GM23338 (cell line): ENCODE results near the gene CCDC174. TPM values are rescaled to one million over a fixed set of nuclear protein-coding genes. Genes with fewer than 3 reads are reported as not detected.

Experiments
- ATAC-seq: fragments of 200-7000 bp; cut with Tn5 transposase; 3 replicates; pipeline ENCODE4 v1.9.1; 2020
- DNase-seq: peaks from one replicate; pipeline ENCODE4 v3.0.0-alpha.2; 2015; ENCODE audit warnings: low spot score
- H2AFZ ChIP-seq: fragments of 200-600 bp; sonication (generic); 2 replicates; pipeline ENCODE4 v1.8.0; 2016; ENCODE audit warnings: antibody characterized with exemption, mild to moderate bottlenecking, moderate library complexity
- H3F3A ChIP-seq: fragments of 200-600 bp; sonication (generic); replicated peaks from 2 replicates; pipeline ENCODE4 v1.8.0; 2017; ENCODE audit warnings: antibody characterized with exemption, mixed run types, low read depth
- H3K27ac ChIP-seq: fragments of 200-600 bp; sonication (generic); 2 replicates; pipeline ENCODE4 v1.6.1; 2016; ENCODE audit warnings: low read depth
- H3K27me3 ChIP-seq: fragments of 200-600 bp; sonication (generic); 2 replicates; pipeline ENCODE4 v1.8.0; 2016; ENCODE audit warnings: mild to moderate bottlenecking, mixed run types, moderate library complexity; ENCODE audit not compliant: insufficient read depth
- H3K36me3 ChIP-seq: fragments of 200-600 bp; sonication (generic); 2 replicates; pipeline ENCODE4 v1.8.0; 2016; ENCODE audit warnings: mild to moderate bottlenecking; ENCODE audit not compliant: insufficient read depth
- H3K4me1 ChIP-seq: fragments of 200-600 bp; sonication (generic); 2 replicates; pipeline ENCODE4 v1.8.0; 2016; ENCODE audit warnings: mild to moderate bottlenecking, moderate library complexity; ENCODE audit not compliant: insufficient read depth
- H3K4me2 ChIP-seq: fragments of 200-600 bp; sonication (generic); 2 replicates; pipeline ENCODE4 v1.7.1; 2017; ENCODE audit warnings: mixed run types
- H3K4me3 ChIP-seq: fragments of 200-600 bp; sonication (generic); 2 replicates; pipeline ENCODE4 v1.6.1; 2016; ENCODE audit warnings: mixed run types
- H3K79me2 ChIP-seq: fragments of 200-600 bp; sonication (generic); replicated peaks from 2 replicates; pipeline ENCODE4 v1.8.0; 2017; ENCODE audit warnings: mild to moderate bottlenecking; ENCODE audit not compliant: insufficient read depth
- H3K9me2 ChIP-seq: fragments of 200-600 bp; sonication (generic); 2 replicates; pipeline ENCODE4 v1.8.0; 2017; ENCODE audit not compliant: insufficient read depth
- H4K20me1 ChIP-seq: fragments of 200-600 bp; sonication (generic); replicated peaks from 2 replicates; pipeline ENCODE4 v1.8.0; 2017; ENCODE audit warnings: mild to moderate bottlenecking; ENCODE audit not compliant: insufficient read depth
- H3K27ac Mint-ChIP-seq: 2 replicates; pipeline ENCODE4 v1.8.0; 2020; ENCODE audit warnings: inconsistent platforms, mild to moderate bottlenecking, moderate library complexity, mixed read lengths
- H3K27me3 Mint-ChIP-seq: 3 replicates; pipeline ENCODE4 v1.8.0; 2022; ENCODE audit warnings: low read depth, mild to moderate bottlenecking, moderate library complexity, mixed read lengths, inconsistent platforms; ENCODE audit not compliant: insufficient read depth, poor library complexity
- H3K36me3 Mint-ChIP-seq: 3 replicates; pipeline ENCODE4 v1.8.0; 2021; ENCODE audit warnings: low read depth, mild to moderate bottlenecking, inconsistent platforms, moderate library complexity, mixed read lengths
- H3K4me1 Mint-ChIP-seq: 3 replicates; pipeline ENCODE4 v1.8.0; 2020; ENCODE audit warnings: mild to moderate bottlenecking, inconsistent platforms, mixed read lengths
- H3K4me3 Mint-ChIP-seq: 3 replicates; pipeline ENCODE4 v1.8.0; 2021; ENCODE audit warnings: moderate library complexity, mild to moderate bottlenecking, inconsistent platforms, mixed read lengths
- H3K9me3 Mint-ChIP-seq: 3 replicates; pipeline ENCODE4 v1.8.0; 2020; ENCODE audit warnings: moderate library complexity, mild to moderate bottlenecking, inconsistent platforms, mixed read lengths
- CREB1 ChIP-seq: fragments of 250-450 bp; sonication (Bioruptor Pico); IDR thresholded peaks from 2 replicates; pipeline ENCODE4 v1.5.0; 2020; ENCODE audit warnings: low read depth, mild to moderate bottlenecking, moderate library complexity
- ETS1 ChIP-seq: IDR thresholded peaks from 2 replicates; pipeline ENCODE4 v1.6.1; 2016; ENCODE audit warnings: antibody characterized with exemption
- EZH2phosphoT487 ChIP-seq: fragments of 200-600 bp; sonication (generic); IDR thresholded peaks from one replicate; pipeline ENCODE4 v1.8.1; 2018; ENCODE audit warnings: antibody characterized with exemption; ENCODE audit not compliant: unreplicated experiment
- ZNF331 ChIP-seq: fragments of 250-450 bp; sonication (Bioruptor Pico); IDR thresholded peaks from 2 replicates; pipeline ENCODE4 v1.5.0; 2020; ENCODE audit warnings: low read depth, mild to moderate bottlenecking, moderate library complexity
- ZNF462 ChIP-seq: fragments of 250-450 bp; sonication (Bioruptor Pico); IDR thresholded peaks from 2 replicates; pipeline ENCODE4 v1.5.0; 2020; ENCODE audit warnings: mild to moderate bottlenecking, moderate library complexity
- polyA plus RNA-seq: library from polyadenylated mRNA; unstranded; fragments of >200 nt; fragmentation: Nextera tagmentation; extraction: Ambion mirVana; gene quantifications from 2 replicates; pipeline ENCODE4 v1.2.1, GENCODE V29; 2016
- total RNA-seq: library from RNA; depleted of rRNA; stranded (reverse); fragments of >200 nt; shearing (Covaris generic); gene quantifications from 2 replicates; pipeline ENCODE4 v1.2.3, GENCODE V29; 2014
- TF ChIP-seq, protein P1 (sequence below): IDR thresholded peaks from one replicate; pipeline ENCODE4 v1.6.1; 2018; ENCODE audit warnings: antibody characterized with exemption; ENCODE audit not compliant: unreplicated experiment
- TF ChIP-seq, protein P2 (sequence below), 2 experiments: fragments of 200-600 bp in 1 of 2; sonication (generic) in 1 of 2; conservative IDR thresholded peaks; 2 replicates each; pipeline versions ENCODE4 v1.5.1 to v1.6.1; 2016 to 2017; ENCODE audit warnings: antibody characterized with exemption in 2 of 2, low read depth in 2 of 2, mild to moderate bottlenecking in 2 of 2, moderate library complexity in 1 of 2

CCDC174 gene
- total and polyA plus RNA-seq, 2 experiments from 2014 or later: 11.2 to 46.3 TPM

GRCh38 chr3:14634763-14635400, 16.7 kb upstream of the CCDC174 start (continued):
- TF ChIP-seq ZNF462 (CRISPR knock-in tag) (no peak), EZH2phosphoT487 (no peak)

GRCh38 chr3:14636496-14637087, 15.0 kb upstream of the CCDC174 start:
- no peak for DNase-seq
- Histone ChIP-seq H3K4me2 (no peak overlapping the region), H3K27me3 (no peaks in the 10 kb centered on the region), H4K20me1 (no peaks in the 10 kb centered on the region), H3K4me1 (peaks cover 6% of the 10 kb centered on the region), H3K27ac (no peak overlapping the region), H2AFZ (no peak overlapping the region), H3K9me2 (no peaks in the 10 kb centered on the region), H3K4me3 (no peak overlapping the region), H3F3A (no peaks in the 10 kb centered on the region), H3K36me3 (no peaks in the 10 kb centered on the region), H3K79me2 (no peaks in the 10 kb centered on the region)
- Mint-ChIP-seq H3K36me3 (no peaks in the 10 kb centered on the region), H3K4me3 (no peak overlapping the region), H3K9me3 (no peaks in the 10 kb centered on the region), H3K4me1 (peaks cover 8% of the 10 kb centered on the region; the same call in 2 of the 3 replicates), H3K27ac (no peak overlapping the region), H3K27me3 (peaks cover 4% of the 10 kb centered on the region)
- no peak for ATAC-seq
- TF ChIP-seq ZNF331: no peak
- TF ChIP-seq, protein P1, sequence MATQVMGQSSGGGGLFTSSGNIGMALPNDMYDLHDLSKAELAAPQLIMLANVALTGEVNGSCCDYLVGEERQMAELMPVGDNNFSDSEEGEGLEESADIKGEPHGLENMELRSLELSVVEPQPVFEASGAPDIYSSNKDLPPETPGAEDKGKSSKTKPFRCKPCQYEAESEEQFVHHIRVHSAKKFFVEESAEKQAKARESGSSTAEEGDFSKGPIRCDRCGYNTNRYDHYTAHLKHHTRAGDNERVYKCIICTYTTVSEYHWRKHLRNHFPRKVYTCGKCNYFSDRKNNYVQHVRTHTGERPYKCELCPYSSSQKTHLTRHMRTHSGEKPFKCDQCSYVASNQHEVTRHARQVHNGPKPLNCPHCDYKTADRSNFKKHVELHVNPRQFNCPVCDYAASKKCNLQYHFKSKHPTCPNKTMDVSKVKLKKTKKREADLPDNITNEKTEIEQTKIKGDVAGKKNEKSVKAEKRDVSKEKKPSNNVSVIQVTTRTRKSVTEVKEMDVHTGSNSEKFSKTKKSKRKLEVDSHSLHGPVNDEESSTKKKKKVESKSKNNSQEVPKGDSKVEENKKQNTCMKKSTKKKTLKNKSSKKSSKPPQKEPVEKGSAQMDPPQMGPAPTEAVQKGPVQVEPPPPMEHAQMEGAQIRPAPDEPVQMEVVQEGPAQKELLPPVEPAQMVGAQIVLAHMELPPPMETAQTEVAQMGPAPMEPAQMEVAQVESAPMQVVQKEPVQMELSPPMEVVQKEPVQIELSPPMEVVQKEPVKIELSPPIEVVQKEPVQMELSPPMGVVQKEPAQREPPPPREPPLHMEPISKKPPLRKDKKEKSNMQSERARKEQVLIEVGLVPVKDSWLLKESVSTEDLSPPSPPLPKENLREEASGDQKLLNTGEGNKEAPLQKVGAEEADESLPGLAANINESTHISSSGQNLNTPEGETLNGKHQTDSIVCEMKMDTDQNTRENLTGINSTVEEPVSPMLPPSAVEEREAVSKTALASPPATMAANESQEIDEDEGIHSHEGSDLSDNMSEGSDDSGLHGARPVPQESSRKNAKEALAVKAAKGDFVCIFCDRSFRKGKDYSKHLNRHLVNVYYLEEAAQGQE: no peak
- TF ChIP-seq, protein P2, sequence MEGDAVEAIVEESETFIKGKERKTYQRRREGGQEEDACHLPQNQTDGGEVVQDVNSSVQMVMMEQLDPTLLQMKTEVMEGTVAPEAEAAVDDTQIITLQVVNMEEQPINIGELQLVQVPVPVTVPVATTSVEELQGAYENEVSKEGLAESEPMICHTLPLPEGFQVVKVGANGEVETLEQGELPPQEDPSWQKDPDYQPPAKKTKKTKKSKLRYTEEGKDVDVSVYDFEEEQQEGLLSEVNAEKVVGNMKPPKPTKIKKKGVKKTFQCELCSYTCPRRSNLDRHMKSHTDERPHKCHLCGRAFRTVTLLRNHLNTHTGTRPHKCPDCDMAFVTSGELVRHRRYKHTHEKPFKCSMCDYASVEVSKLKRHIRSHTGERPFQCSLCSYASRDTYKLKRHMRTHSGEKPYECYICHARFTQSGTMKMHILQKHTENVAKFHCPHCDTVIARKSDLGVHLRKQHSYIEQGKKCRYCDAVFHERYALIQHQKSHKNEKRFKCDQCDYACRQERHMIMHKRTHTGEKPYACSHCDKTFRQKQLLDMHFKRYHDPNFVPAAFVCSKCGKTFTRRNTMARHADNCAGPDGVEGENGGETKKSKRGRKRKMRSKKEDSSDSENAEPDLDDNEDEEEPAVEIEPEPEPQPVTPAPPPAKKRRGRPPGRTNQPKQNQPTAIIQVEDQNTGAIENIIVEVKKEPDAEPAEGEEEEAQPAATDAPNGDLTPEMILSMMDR (conservative IDR thresholded peaks at IDR 0.05; ENCODE audit: low read depth in 2 of 2): no peak
- no peak for TF ChIP-seq CREB1 (CRISPR knock-in tag)
- TF ChIP-seq EZH2phosphoT487: no peak
- no peak for TF ChIP-seq ETS1
